H1 (cell line): ENCODE data around the gene ADAMTS15. TPM values are rescaled to one million over a fixed set of nuclear protein-coding genes. Genes with fewer than 3 reads are reported as not detected.

Experiments used
- CTCF ChIA-PET: fragments of 300-600 bp; sonication (Branson Sonifier 250); formaldehyde crosslinking; loops from one replicate; lab custom pipeline; 2021; ENCODE audit not compliant: partially characterized antibody; lab: Charles Lee
- POLR2A ChIA-PET: fragments of 300-600 bp; sonication (Branson Sonifier 250); formaldehyde crosslinking; loops from one replicate; lab custom pipeline; 2021; ENCODE audit warnings: inconsistent platforms; ENCODE audit not compliant: partially characterized antibody; lab: Charles Lee
- DNase-seq, 2 experiments: peaks; one replicate each; pipeline versions ENCODE4 v3.0.0 to v3.0.0-alpha.2; 2010 to 2022; ENCODE audit warnings: low spot score in 2 of 2, low read depth in 1 of 2, mixed read lengths in 1 of 2
- FAIRE-seq: peaks from 2 replicates; lab custom pipeline; 2011; peaks lifted over from hg19 to GRCh38; lab: Jason Lieb, UNC
- H2AFZ ChIP-seq: 2 replicates; pipeline ENCODE4 v1.8.1; 2012; ENCODE audit warnings: low read length, inconsistent platforms
- H2AK5ac ChIP-seq: 2 replicates; pipeline ENCODE4 v1.6.1; 2013; ENCODE audit warnings: low read depth, low read length
- H2BK120ac ChIP-seq: replicated peaks from 2 replicates; pipeline ENCODE3; 2013; ENCODE audit warnings: low read depth, low read length, inconsistent platforms
- H2BK12ac ChIP-seq: 2 replicates; pipeline ENCODE4 v1.6.1; 2013; ENCODE audit warnings: low read depth, low read length
- H2BK15ac ChIP-seq: 2 replicates; pipeline ENCODE4 v1.6.1; 2013; ENCODE audit warnings: low read length
- H2BK20ac ChIP-seq: 2 replicates; pipeline ENCODE4 v1.6.1; 2013; ENCODE audit warnings: low read length
- H2BK5ac ChIP-seq: 2 replicates; pipeline ENCODE4 v1.6.1; 2013; ENCODE audit warnings: low read depth, low read length
- H3K14ac ChIP-seq: 2 replicates; pipeline ENCODE4 v1.6.1; 2013; ENCODE audit warnings: inconsistent platforms; ENCODE audit not compliant: insufficient read length
- H3K18ac ChIP-seq: 2 replicates; pipeline ENCODE4 v1.6.1; 2013; ENCODE audit warnings: low read length; ENCODE audit errors: extremely low read depth
- H3K23ac ChIP-seq: 2 replicates; pipeline ENCODE4 v1.6.1; 2013; ENCODE audit warnings: inconsistent platforms; ENCODE audit not compliant: insufficient read length
- H3K23me2 ChIP-seq: 2 replicates; pipeline ENCODE4 v1.6.1; 2013; ENCODE audit warnings: low read depth, low read length
- H3K27ac ChIP-seq: 2 replicates; pipeline ENCODE4 v1.6.1; 2011; ENCODE audit warnings: low read depth, low read length, inconsistent platforms
- H3K27me3 ChIP-seq, 4 experiments: replicated peaks in 1 of 4; 1 replicate in 1 of 4; 2 replicates in 3 of 4; pipeline versions ENCODE4 v1.6.1 to v1.8.1; 2011 to 2013; ENCODE audit warnings: low read length in 3 of 4, mild to moderate bottlenecking in 3 of 4, inconsistent platforms in 2 of 4, mixed read lengths in 2 of 4, moderate library complexity in 1 of 4; ENCODE audit not compliant: control insufficient read depth in 3 of 4, insufficient read depth in 3 of 4; ENCODE audit errors: extremely low read depth in 1 of 4
- H3K36me3 ChIP-seq, 4 experiments: 2 replicates each; pipeline versions ENCODE4 v1.6.1 to v1.8.1; 2011 to 2013; ENCODE audit warnings: mild to moderate bottlenecking in 4 of 4, low read length in 3 of 4, moderate library complexity in 2 of 4, control low read depth in 1 of 4, inconsistent platforms in 1 of 4; ENCODE audit not compliant: insufficient read depth in 4 of 4, control insufficient read depth in 2 of 4
- H3K4ac ChIP-seq: replicated peaks from 2 replicates; pipeline ENCODE3; 2013; ENCODE audit warnings: low read length, low read depth, mixed read lengths, inconsistent platforms; ENCODE audit not compliant: insufficient read length
- H3K4me1 ChIP-seq, 4 experiments: replicated peaks in 1 of 4; 1 replicate in 1 of 4; 2 replicates in 3 of 4; pipeline versions ENCODE4 v1.6.1 to v1.8.1; 2011 to 2013; ENCODE audit warnings: low read length in 3 of 4, inconsistent platforms in 2 of 4, mixed read lengths in 1 of 4; ENCODE audit not compliant: insufficient read depth in 4 of 4, control insufficient read depth in 3 of 4
- H3K4me2 ChIP-seq, 2 experiments: 2 replicates each; pipeline versions ENCODE4 v1.6.1 to v1.8.1; 2011 to 2013; ENCODE audit warnings: low read depth in 2 of 2, low read length in 2 of 2, control low read depth in 1 of 2, inconsistent platforms in 1 of 2, mild to moderate bottlenecking in 1 of 2; ENCODE audit not compliant: insufficient read depth in 1 of 2
- H3K4me3 ChIP-seq, 4 experiments: fragments of 200-600, 300-600 bp in 1 of 4; sonication (generic), shearing (Covaris generic), sonication (Bioruptor Twin) in 1 of 4; 2 replicates each; pipeline versions ENCODE4 v1.5.1 to v1.8.1; 2011 to 2016; ENCODE audit warnings: low read length in 4 of 4, low read depth in 3 of 4, control low read depth in 2 of 4, inconsistent platforms in 2 of 4, mild to moderate bottlenecking in 2 of 4, mixed read lengths in 1 of 4, moderate library complexity in 1 of 4; ENCODE audit not compliant: insufficient read depth in 2 of 4; ENCODE audit errors: extremely low read depth in 1 of 4
- H3K56ac ChIP-seq: replicated peaks from 2 replicates; pipeline ENCODE3; 2013; ENCODE audit warnings: low read depth, mild to moderate bottlenecking, mixed read lengths, low read length, inconsistent platforms; ENCODE audit not compliant: insufficient read length
- H3K79me1 ChIP-seq: 2 replicates; pipeline ENCODE4 v1.6.1; 2013; ENCODE audit warnings: low read depth, low read length, control low read depth
- H3K79me2 ChIP-seq, 2 experiments: 2 replicates each; pipeline versions ENCODE4 v1.6.1 to v1.8.1; 2012 to 2013; ENCODE audit warnings: low read length in 2 of 2, mild to moderate bottlenecking in 2 of 2, inconsistent platforms in 1 of 2; ENCODE audit not compliant: insufficient read depth in 2 of 2, control insufficient read depth in 1 of 2
- H3K9ac ChIP-seq, 4 experiments: replicated peaks in 1 of 4; 1 replicate in 1 of 4; 2 replicates in 3 of 4; pipeline versions ENCODE4 v1.6.1 to v1.8.1; 2011 to 2013; ENCODE audit warnings: low read depth in 3 of 4, low read length in 3 of 4, control low read depth in 2 of 4, mild to moderate bottlenecking in 2 of 4, moderate library complexity in 2 of 4, inconsistent platforms in 1 of 4; ENCODE audit errors: extremely low read depth in 1 of 4
- H3K9me3 ChIP-seq, 2 experiments: 2 replicates each; pipeline versions ENCODE4 v1.6.1 to v1.8.1; 2012 to 2013; ENCODE audit warnings: mild to moderate bottlenecking in 2 of 2, moderate library complexity in 2 of 2, control low read depth in 1 of 2, inconsistent platforms in 1 of 2, low read depth in 1 of 2, low read length in 1 of 2, mixed read lengths in 1 of 2; ENCODE audit not compliant: insufficient read depth in 2 of 2
- H4K20me1 ChIP-seq, 2 experiments: replicated peaks in 1 of 2; 2 replicates each; pipeline versions ENCODE3 to v1.8.1; 2011 to 2013; ENCODE audit warnings: inconsistent platforms in 2 of 2, low read length in 2 of 2, mild to moderate bottlenecking in 1 of 2; ENCODE audit not compliant: insufficient read depth in 2 of 2, control insufficient read depth in 1 of 2
- H4K5ac ChIP-seq: 2 replicates; pipeline ENCODE4 v1.6.1; 2013; ENCODE audit warnings: low read length, low read depth, mixed read lengths, inconsistent platforms; ENCODE audit not compliant: insufficient read length
- H4K8ac ChIP-seq: 2 replicates; pipeline ENCODE4 v1.8.0; 2013; ENCODE audit warnings: mild to moderate bottlenecking, moderate library complexity, low read length, inconsistent platforms; ENCODE audit not compliant: insufficient read depth; ENCODE audit errors: extremely low read depth
- H4K91ac ChIP-seq: replicated peaks from 2 replicates; pipeline ENCODE3; 2013; ENCODE audit warnings: low read length, mixed read lengths, inconsistent platforms; ENCODE audit not compliant: insufficient read length
- CTBP2 ChIP-seq: IDR thresholded peaks from 2 replicates; pipeline ENCODE4 v1.7.0; 2011; ENCODE audit warnings: borderline replicate concordance, mild to moderate bottlenecking, moderate library complexity, mixed read lengths, low read length; ENCODE audit not compliant: insufficient read depth, insufficient read length
- EP300 ChIP-seq, 2 experiments: IDR thresholded peaks; 1 replicate in 1 of 2; 2 replicates in 1 of 2; pipeline ENCODE4 v1.6.1; 2011 to 2012; ENCODE audit warnings: low read depth in 2 of 2, low read length in 2 of 2, mild to moderate bottlenecking in 2 of 2, borderline replicate concordance in 1 of 2, inconsistent platforms in 1 of 2, moderate library complexity in 1 of 2
- KDM4A ChIP-seq: IDR thresholded peaks from one replicate; pipeline ENCODE4 v1.7.1; 2012; ENCODE audit warnings: low read depth, mild to moderate bottlenecking, moderate library complexity, low read length, inconsistent platforms; ENCODE audit not compliant: severe bottlenecking
- KDM5A ChIP-seq: fragments of 200-600 bp; IDR thresholded peaks from 2 replicates; pipeline ENCODE4 v1.7.1; 2012; ENCODE audit warnings: mild to moderate bottlenecking, low read length, inconsistent platforms, mixed read lengths
- POU5F1 ChIP-seq: IDR thresholded peaks from 2 replicates; pipeline ENCODE4 v1.6.1; 2011; ENCODE audit warnings: low read depth, mild to moderate bottlenecking, low read length, moderate library complexity
- WGBS, 2 experiments: shearing (Covaris generic) in 1 of 2; methylation state at CpG; one replicate each; pipeline versions ENCODE4 v1.1.6 to v1.1.7; 2013 to 2015; ENCODE audit warnings: low lambda C conversion rate in 2 of 2, mixed read lengths in 2 of 2, inconsistent platforms in 1 of 2, low coverage in 1 of 2, missing lambda C conversion rate in 1 of 2; ENCODE audit not compliant: insufficient replicate concordance in 2 of 2, insufficient coverage in 1 of 2, insufficient read length in 1 of 2; ENCODE audit errors: extremely low coverage in 1 of 2, missing lambda C conversion rate in 1 of 2; 5-methylcytosine and 5-hydroxymethylcytosine counted together
- polyA plus RNA-seq, 7 experiments: library from polyadenylated mRNA; depleted of rRNA in 3 of 7; stranded (reverse) in 5 of 7; unstranded in 2 of 7; fragments of >200 nt in 5 of 7; fragments of 200-250 nt in 2 of 7; gene quantifications; 1 replicate in 5 of 7; 2 replicates in 1 of 7; 4 replicates in 1 of 7; pipeline versions ENCODE4 v1.2.1 to v1.2.3, GENCODE V29; 2011 to 2013; ENCODE audit warnings: missing spikeins in 2 of 7, mixed read lengths in 2 of 7
- total RNA-seq: library from RNA; stranded (reverse); fragmentation: NEBNext Ultra II Directional; extraction: Animal tissue kit (Norgen Biotek cat#: 25700); gene quantifications from 2 replicates; pipeline ENCODE4 v1.2.1, GENCODE V29; 2021
- TF ChIP-seq, protein P1 (sequence below): IDR thresholded peaks from 2 replicates; pipeline ENCODE4 v1.6.1; 2012; ENCODE audit warnings: inconsistent platforms
- TF ChIP-seq, protein P2 (sequence below): IDR thresholded peaks from 2 replicates; pipeline ENCODE4 v1.6.1; 2012; ENCODE audit warnings: inconsistent platforms

The ADAMTS15 gene
- total and polyA plus RNA-seq, 2 of the 8 experiments (the other 6 are each of a cell fraction or from before 2014, with no cell fraction given), result 1.7 to 4.7 TPM

DNA sequence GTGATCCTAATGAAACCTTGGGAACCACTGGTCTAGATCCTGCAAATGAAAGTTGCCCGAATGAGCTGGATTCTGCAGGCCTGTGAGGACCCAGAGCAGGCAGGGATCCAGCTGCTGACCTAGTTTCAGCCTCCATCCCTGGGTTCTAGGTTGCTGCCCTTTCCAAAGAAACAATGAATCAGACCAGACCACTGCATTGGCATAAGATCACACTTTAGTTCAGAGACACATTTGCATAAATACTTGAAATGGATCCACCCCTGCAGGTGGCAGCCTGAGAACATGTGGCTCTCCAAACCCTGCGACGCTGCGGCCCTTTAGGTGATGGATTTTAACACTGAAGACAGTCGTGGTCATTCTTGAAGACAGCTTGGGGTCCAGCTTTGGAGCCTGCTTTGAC, 43.7 kb upstream of the ADAMTS15 start:
- no peaks in the 10 kb centered on the region for H3K79me1 ChIP-seq
- H2BK120ac ChIP-seq, result peak overlapping the region; percentile 93
- FAIRE-seq (no peak), DNase-seq (no peak)
- no peaks in the 10 kb centered on the region for H3K9me3 ChIP-seq
- no peaks in the 10 kb centered on the region for H3K23me2 ChIP-seq
- 0 out of 8 replicates have a peak, but pooled peaks cover 0 to 3% (median under 1%) of the 10 kb centered on the region in 4 experiments for H3K36me3 ChIP-seq
- no peaks in the 10 kb centered on the region for H3K79me2 ChIP-seq
- peak overlapping the region; percentile 46 for H2AK5ac ChIP-seq
- no peak overlapping the region for H2BK15ac ChIP-seq
- H3K27me3 ChIP-seq, result no peaks in the 10 kb centered on the region; a peak in 1 of 7 replicates
- POLR2A ChIA-PET, result interaction anchor here (0.9 to 4.3 kb wide), 6 partner anchors 10 to 181 kb away, joined by 3 to 26 read pairs (median 4); no protein-coding TSS in a partner anchor
- H3K4me2 ChIP-seq, result no peak overlapping the region; a peak in 1 of 4 replicates
- peak overlapping the region; percentile 81; the same call in 1 of the 2 replicates for H2BK20ac ChIP-seq
- no peak overlapping the region for H4K8ac ChIP-seq
- H3K56ac ChIP-seq, result no peak overlapping the region
- peak overlapping the region; percentile 89 for H3K4ac ChIP-seq
- CTCF ChIA-PET, result interaction anchor here (1.1 to 2.2 kb wide), 3 partner anchors 12 to 46 kb away, joined by 3 to 5 read pairs (median 3); no protein-coding TSS in a partner anchor
- H3K23ac ChIP-seq, result no peak overlapping the region
- no peak overlapping the region for H3K4me3 ChIP-seq
- no peaks in the 10 kb centered on the region for H4K20me1 ChIP-seq
- H4K91ac ChIP-seq, result peak overlapping the region; percentile 95
- H2BK5ac ChIP-seq, result peak overlapping the region; percentile 81; the same call in 1 of the 2 replicates
- TF ChIP-seq, protein P1, sequence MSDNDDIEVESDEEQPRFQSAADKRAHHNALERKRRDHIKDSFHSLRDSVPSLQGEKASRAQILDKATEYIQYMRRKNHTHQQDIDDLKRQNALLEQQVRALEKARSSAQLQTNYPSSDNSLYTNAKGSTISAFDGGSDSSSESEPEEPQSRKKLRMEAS, result peak; percentile 88
- TF ChIP-seq EP300 (IDR thresholded peaks at IDR 0.05; ENCODE audit: borderline replicate concordance in 1 of 2, low read depth in 2 of 2, low read length in 2 of 2), result no peak
- TF ChIP-seq CTBP2, result no peak
- TF ChIP-seq KDM5A, result no peak
- TF ChIP-seq POU5F1, result no peak
- TF ChIP-seq KDM4A, result no peak
- TF ChIP-seq, protein P2, sequence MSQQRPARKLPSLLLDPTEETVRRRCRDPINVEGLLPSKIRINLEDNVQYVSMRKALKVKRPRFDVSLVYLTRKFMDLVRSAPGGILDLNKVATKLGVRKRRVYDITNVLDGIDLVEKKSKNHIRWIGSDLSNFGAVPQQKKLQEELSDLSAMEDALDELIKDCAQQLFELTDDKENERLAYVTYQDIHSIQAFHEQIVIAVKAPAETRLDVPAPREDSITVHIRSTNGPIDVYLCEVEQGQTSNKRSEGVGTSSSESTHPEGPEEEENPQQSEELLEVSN, result peak; percentile 59; the same call in 1 of the 2 replicates
- H2BK12ac ChIP-seq, result peak overlapping the region; percentile 96; the same call in 1 of the 2 replicates
- no peak overlapping the region for H3K14ac ChIP-seq
- H2AFZ ChIP-seq, result no peak overlapping the region
- peaks cover 9 to 24% (median 13%) of the 10 kb centered on the region in 4 experiments for H3K4me1 ChIP-seq
- peak overlapping the region; percentile 20; the same call in 1 of the 2 replicates for H3K18ac ChIP-seq
- no peak overlapping the region for H3K9ac ChIP-seq
- 88% methylated on average over 5 of the region's 5 CpGs; no CpG with 5 or more reads in 1 of the 2 experiments for WGBS, 2 experiments
- no peak overlapping the region; the same call in 1 of the 2 replicates for H3K27ac ChIP-seq
- H4K5ac ChIP-seq, result no peak overlapping the region
